Daoy (cell line): ENCODE data around the gene WWOX. TPM values are rescaled to one million over a fixed set of nuclear protein-coding genes. Genes with fewer than 3 reads are reported as not detected.
A peak's percentile ranks its signal among the peaks of the same experiment; 100 is the strongest.

Experiments
- DNase-seq: peaks from one replicate; pipeline ENCODE4 v3.0.0-alpha.2; 2015; ENCODE audit warnings: low read depth
- total RNA-seq: library from RNA; depleted of rRNA; stranded (reverse); fragments of >200 nt; shearing (Covaris generic); gene quantifications from 2 replicates; pipeline ENCODE4 v1.2.3, GENCODE V29; 2014

WWOX gene
- total RNA-seq, 1 experiment from 2014 or later: 21.1 TPM

- DNase-seq: no peak
These were observed 989.5 kb downstream of the WWOX start for GRCh38 chr16:79088971-79089370.

GRCh38 chr16:79089735-79090284 is 990.4 kb downstream of the WWOX start:
- peak; percentile 73 for DNase-seq

DNA sequence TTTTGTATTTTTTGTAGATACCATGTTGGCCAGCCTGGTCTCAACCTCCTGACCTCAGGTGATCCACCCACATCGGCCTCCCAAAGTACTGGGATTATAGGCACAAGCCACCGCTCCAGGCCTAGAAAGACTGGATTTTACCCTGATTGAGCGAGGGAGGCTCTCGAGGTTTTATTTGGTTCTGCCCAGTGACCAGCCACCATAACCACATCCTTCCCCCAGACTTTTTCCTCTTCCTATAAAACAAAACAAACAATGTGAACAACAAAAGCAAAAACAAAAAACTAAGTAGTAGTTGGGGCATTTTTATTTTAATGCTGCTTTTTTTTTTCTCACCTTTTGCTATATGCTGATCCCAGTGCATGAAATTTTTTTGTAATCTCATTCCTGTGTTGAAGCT is 991.5 kb downstream of the WWOX start:
- no peak for DNase-seq

DNA sequence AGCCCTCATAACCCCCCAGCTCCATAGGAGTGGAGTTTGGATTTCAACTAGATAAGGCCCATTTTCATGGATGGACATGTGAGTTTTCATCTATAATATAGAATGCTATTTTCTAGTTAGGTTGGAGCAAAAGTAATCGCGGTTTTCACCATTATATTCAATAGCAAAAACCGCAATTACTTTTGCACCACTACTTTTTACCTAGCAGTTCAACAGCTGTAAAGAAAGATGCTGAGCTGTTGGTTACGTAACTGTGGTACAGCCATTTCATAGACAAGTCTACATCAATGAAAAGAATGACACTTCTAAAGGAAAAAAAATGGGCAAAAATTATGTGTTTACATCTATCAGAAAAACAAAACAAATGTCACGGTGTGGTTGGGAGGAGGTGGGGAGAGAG is 993.4 kb downstream of the WWOX start:
- DNase-seq: no peak

GRCh38 chr16:79093554-79093967 is 994.1 kb downstream of the WWOX start:
- DNase-seq: peak; percentile 70

DNA sequence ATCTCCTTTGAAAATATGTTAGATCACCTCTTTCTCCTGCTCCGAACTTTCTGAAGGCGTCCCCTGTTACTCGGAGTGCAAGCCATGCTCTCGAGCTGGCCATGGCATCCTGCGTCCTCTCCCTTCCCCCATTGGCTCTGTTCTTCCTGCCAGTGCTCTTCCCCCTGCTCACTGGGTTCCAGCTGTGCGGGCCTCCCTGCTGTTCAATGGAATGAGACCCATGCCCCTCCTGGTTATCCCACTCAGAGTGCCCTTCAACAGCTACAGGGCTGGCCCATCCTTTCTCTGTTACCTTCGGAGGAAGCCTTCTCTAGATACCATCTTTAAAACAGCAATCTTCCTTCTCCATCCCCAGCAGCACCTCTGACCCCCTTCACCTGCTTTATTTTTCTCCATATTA is 996.8 kb downstream of the WWOX start:
- DNase-seq: no peak

- DNase-seq: no peak
These were observed 997.7 kb downstream of the WWOX start for GRCh38 chr16:79097166-79097565.

DNA sequence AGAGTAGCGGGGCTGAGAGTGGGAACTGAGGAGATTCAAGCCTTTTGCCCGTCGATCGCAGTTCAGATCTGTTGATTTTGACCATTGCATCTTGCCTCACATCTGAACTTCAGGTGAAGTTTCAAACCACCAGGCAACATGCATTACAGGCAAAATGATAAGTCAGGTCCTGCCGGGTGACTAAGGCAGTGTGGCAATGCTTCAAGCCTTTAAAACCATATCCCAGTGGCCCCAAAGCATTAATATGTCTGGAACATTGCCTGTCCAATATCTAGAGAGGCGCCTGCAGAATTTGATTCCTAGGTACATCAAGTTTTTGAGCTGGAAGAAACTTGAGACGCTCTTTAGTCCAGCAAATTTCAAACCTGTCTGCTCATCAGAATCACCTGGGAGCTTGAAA is 998.3 kb downstream of the WWOX start:
- DNase-seq: no peak

DNA sequence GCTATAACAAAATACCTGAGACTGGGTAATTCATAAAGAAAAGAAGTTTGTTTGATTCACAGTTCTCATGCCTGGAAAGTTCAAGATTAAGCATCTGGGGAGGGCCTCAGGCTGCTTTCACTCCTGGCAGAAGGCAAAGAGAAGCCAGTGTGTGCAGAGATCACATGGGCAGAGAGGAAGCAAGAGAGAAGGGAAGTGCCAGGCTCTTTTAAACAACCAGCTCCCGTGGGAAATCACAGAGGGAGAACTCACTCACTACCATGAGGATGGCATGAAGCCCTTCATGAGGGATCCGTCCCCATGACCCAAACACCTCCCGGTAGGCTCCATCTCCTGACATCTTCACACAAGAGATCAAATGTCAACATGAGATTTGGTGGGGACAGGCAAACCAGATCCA is 999.5 kb downstream of the WWOX start:
- DNase-seq: no peak

GRCh38 chr16:79099716-79100115 is 1000.3 kb downstream of the WWOX start:
- no peak for DNase-seq

DNA sequence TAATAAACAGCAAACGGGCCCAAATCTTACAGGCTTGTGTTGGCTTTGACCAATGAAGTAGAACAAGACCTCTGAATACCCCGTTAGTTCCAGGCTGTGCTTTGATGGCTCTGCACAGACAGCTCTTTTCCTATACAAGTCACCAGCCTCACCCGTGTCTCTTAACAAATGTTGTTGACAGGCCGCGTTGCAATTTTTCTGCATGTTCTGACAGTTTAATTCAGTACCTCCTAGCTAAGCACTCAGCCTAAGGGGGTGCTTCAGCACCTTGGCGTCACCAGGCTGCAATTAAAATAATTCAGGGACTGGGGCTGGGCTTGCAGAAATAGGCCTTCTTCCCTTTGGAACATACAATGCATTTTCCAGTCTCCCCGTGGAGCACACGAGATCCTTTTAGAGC is 1001.0 kb downstream of the WWOX start:
- no peak for DNase-seq

DNA sequence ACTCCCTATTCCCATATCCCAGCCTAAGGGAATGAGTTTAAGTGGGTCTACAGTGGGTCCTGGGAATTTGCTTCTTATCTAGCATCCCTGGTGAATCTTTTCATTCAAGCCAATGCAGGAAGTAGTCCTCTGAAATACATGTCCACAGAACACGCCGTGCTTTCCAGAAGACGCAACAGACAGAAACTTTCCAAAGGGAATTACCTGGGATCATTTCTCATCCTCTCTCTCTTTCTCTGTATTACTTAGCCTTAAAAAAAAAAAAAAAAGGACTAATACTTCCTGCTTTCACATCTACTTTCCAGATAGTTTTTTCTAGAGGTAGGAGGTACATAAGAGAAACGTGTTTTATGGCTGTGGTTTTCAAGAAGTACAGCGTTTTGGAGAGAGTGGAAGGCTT is 1002.0 kb downstream of the WWOX start:
- no peak for DNase-seq

DNA sequence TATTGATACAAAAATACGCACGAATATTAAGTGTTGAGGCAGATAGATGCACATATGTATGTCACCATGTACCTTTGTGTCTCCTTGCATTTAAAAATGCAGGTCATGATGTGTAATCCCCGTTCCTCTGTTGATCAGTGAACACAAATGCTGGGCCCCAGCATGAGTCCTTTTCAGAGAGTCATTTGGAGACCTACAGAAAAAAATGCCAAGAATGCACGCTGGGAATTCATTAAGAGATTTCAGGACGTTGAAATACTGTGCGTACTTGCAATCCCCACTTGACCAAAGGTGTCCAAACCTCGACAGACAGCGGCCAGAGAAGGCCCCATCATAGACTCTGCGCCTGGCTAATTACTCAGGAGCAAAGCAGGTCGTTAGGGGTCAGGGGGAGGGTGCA is 1005.1 kb downstream of the WWOX start:
- no peak for DNase-seq

GRCh38 chr16:79107301-79107700 is 1007.8 kb downstream of the WWOX start:
- no peak for DNase-seq

GRCh38 chr16:79109771-79110170 is 1010.3 kb downstream of the WWOX start:
- no peak for DNase-seq

GRCh38 chr16:79110242-79110641 is 1010.8 kb downstream of the WWOX start:
- no peak for DNase-seq

DNA sequence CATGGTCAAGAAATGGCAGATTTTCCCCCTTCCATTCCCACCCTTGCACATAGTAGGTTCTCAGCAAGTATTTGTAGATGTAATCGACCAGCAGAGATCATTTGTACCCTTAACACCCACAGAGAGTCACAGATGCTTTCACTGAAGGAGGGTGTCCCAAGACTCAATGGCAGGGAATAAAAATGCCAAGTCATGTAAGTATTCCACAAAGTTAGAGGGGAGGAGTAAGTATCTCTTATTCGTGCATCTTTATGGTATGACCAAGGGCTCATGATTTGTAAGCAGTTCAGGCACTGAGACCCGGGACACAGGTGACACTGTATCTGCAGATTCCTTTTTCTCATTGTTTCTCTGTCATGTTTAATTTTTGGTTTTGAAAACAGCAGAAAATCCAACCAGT is 1011.5 kb downstream of the WWOX start:
- DNase-seq: no peak

DNA sequence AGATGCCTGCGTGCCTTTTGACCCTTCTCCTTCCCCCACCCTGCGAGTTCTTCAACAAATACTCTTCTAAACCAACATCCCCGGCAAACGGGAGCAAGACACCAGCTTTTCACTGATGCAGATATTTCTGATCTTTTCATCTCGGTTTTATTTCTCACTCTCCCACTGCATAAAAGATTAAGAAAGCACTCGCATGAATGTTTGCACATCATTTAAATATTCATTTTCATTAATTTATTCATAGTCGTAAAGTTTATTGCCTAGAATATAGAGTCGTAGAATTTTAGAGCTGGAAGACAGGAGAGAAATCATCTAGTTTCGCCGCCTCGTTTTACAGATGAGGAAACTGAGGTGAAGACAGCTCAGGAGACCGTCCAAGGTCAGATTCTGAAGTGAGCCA is 1013.0 kb downstream of the WWOX start:
- no peak for DNase-seq

GRCh38 chr16:79113826-79114225 is 1014.4 kb downstream of the WWOX start:
- no peak for DNase-seq

DNA sequence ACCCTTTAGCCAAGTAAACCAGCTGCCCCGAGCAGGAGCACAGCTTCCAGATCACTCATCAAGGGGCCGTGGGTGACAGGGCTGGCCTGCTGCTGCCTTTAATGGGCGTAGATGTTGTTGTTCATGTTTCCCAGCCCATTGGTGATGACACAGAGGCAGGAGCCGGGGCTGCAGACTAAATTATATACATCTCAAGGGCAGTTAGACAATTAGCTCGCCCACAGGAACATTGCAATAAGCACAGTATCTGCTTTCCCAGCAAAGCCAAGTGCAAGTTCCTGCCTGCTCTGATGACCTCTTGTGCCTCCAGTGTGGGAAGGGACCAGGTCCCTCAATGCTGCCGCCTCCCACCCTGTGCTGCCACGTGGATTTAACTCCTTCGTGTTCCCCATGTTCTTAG is 1015.3 kb downstream of the WWOX start:
- DNase-seq: peak; percentile 11

- no peak for DNase-seq
These were observed 1022.5 kb downstream of the WWOX start for GRCh38 chr16:79121906-79122305.

- DNase-seq: no peak
These were observed 1022.9 kb downstream of the WWOX start for GRCh38 chr16:79122343-79122742.

DNA sequence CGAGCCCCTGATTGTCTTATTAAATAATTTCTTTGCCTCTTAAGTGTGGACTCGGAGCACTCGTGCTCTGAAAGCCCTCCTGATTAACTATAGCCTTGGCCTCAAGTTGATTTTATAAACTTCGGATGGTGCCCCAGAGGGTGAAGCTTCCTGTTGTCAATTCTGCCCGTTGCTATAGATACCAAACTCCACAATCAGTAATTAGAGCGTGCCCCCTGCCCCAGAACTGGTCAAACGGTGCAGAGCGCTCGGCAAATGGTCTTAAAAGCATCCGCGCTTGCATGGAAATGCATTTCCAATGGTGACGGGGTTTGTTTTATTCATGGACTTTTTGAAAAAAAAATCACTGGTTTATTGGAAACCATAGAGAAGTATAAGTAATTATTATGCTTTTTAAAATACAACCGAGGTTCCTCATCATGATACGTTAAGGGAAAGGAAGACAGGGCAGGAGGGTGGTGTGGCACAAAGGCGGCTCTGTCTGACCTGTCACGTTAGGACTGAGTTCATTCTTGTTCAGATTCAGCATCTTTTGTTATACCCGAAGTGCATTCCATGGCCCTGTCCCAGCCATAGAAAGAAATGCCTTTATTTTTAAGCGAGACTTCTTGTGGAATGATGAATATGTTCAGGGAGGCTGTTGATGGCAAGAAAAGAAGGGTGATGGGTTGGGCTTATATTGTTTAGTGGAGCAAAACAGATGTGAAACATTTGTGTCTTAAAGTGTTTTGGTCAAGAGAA is 1024.7 kb downstream of the WWOX start:
- no peak for DNase-seq

- DNase-seq: no peak
These were observed 1028.3 kb downstream of the WWOX start for GRCh38 chr16:79127766-79128165.
